HUDEP-2 (cell line): Measurements from ENCODE around the gene ZNF280A.
"Not testable (repeated sequence)": the region's sequence is repeated elsewhere in the genome, so short reads cannot be mapped to it uniquely, and the experiment has no call there.

Experiments used
- DNase-seq, 76 experiments: peaks; one replicate each; lab custom pipeline; 2025; ENCODE audit not compliant: unreplicated experiment in 76 of 76; lab: John Stamatoyannopoulos, UW

ZNF280A gene

GRCh38 chr22:22514431-22514830 is 5.6 kb downstream of the ZNF280A start:
- DNase-seq: not testable (repeated sequence)

- DNase-seq: no peak
Measured at GRCh38 chr22:22513619-22514018, 6.5 kb downstream of the ZNF280A start.

- DNase-seq: no peak
Measured at GRCh38 chr22:22512951-22513350, 7.1 kb downstream of the ZNF280A start.

- DNase-seq: not testable (repeated sequence)
Measured at GRCh38 chr22:22510833-22511232, 9.2 kb downstream of the ZNF280A start.

- DNase-seq: not testable (repeated sequence)
Measured at GRCh38 chr22:22509912-22510311, 10.2 kb downstream of the ZNF280A start.

GRCh38 chr22:22508274-22509176 is 11.5 kb downstream of the ZNF280A start, which contains the start of gene ZNF280B:
Gene ZNF280B (minus strand): TSS chr22:22508742. CDS start chr22:22489398, 19,344 bp downstream.
- DNase-seq: peak in 74 of 76 experiments; percentile 6 to 87 (median 72)

GRCh38 chr22:22507743-22508273 is 12.3 kb downstream of the ZNF280A start:
- DNase-seq: peak in 2 of 76 experiments; percentile 2 to 16

- DNase-seq: no peak
Measured at GRCh38 chr22:22506736-22507135, 13.3 kb downstream of the ZNF280A start.

- no peak for DNase-seq
Measured at GRCh38 chr22:22498267-22498666, 21.8 kb downstream of the ZNF280A start.

GRCh38 chr22:22491589-22491988 is 28.5 kb downstream of the ZNF280A start:
- DNase-seq: not testable (repeated sequence)

- DNase-seq: no peak
Measured at GRCh38 chr22:22488736-22489135, 31.3 kb downstream of the ZNF280A start.

- DNase-seq: no peak
Measured at GRCh38 chr22:22487869-22488597, 32.0 kb downstream of the ZNF280A start.

- DNase-seq: no peak
Measured at GRCh38 chr22:22487059-22487458, 33.0 kb downstream of the ZNF280A start.

- DNase-seq: no peak
Measured at GRCh38 chr22:22486132-22486899, 33.8 kb downstream of the ZNF280A start.

GRCh38 chr22:22485524-22485923 is 34.5 kb downstream of the ZNF280A start:
- DNase-seq: no peak

- no peak for DNase-seq
Measured at GRCh38 chr22:22484023-22484422, 36.0 kb downstream of the ZNF280A start.

- no peak for DNase-seq
Measured at GRCh38 chr22:22480940-22481339, 39.1 kb downstream of the ZNF280A start.

GRCh38 chr22:22479999-22480532 is 40.0 kb downstream of the ZNF280A start:
- no peak for DNase-seq

- DNase-seq: no peak
Measured at GRCh38 chr22:22479116-22479515, 41.0 kb downstream of the ZNF280A start.

- DNase-seq: no peak
Measured at GRCh38 chr22:22478470-22478869, 41.6 kb downstream of the ZNF280A start.
